Endodermal cell (in vitro differentiated cells): ENCODE measurements around the gene SH3BP4. TPM values are rescaled to one million over a fixed set of nuclear protein-coding genes. Genes with fewer than 3 reads are reported as not detected.

Experiments
- DNase-seq: peaks from one replicate; pipeline ENCODE4 v3.0.0-alpha.2; 2017
- H3K27ac ChIP-seq: 2 replicates; pipeline ENCODE4 v1.5.1; 2013; ENCODE audit warnings: mild to moderate bottlenecking, low read depth, low read length, moderate library complexity
- H3K27me3 ChIP-seq: 2 replicates; pipeline ENCODE4 v1.6.1; 2013; ENCODE audit warnings: mild to moderate bottlenecking, low read length, moderate library complexity; ENCODE audit not compliant: insufficient read depth, control insufficient read depth, poor library complexity, severe bottlenecking
- H3K36me3 ChIP-seq: 2 replicates; pipeline ENCODE4 v1.7.0; 2013; ENCODE audit warnings: mild to moderate bottlenecking, low read length, moderate library complexity; ENCODE audit not compliant: control insufficient read depth, insufficient read depth
- H3K4me1 ChIP-seq: one replicate; pipeline ENCODE4 v1.7.0; 2013; ENCODE audit warnings: low read length; ENCODE audit not compliant: control insufficient read depth, insufficient read depth
- H3K4me3 ChIP-seq: 2 replicates; pipeline ENCODE4 v1.5.1; 2013; ENCODE audit warnings: mild to moderate bottlenecking, low read length, moderate library complexity
- H3K9ac ChIP-seq: 2 replicates; pipeline ENCODE4 v1.6.1; 2013; ENCODE audit warnings: mild to moderate bottlenecking, low read length, moderate library complexity; ENCODE audit not compliant: poor library complexity, severe bottlenecking; ENCODE audit errors: extremely low read depth
- H3K9me3 ChIP-seq: 2 replicates; pipeline ENCODE4 v1.6.1; 2013; ENCODE audit warnings: mild to moderate bottlenecking, low read length, moderate library complexity; ENCODE audit not compliant: control insufficient read depth
- H3K27ac Mint-ChIP-seq: 2 replicates; pipeline ENCODE4 v1.8.0; 2020; ENCODE audit warnings: mixed read lengths
- H3K27me3 Mint-ChIP-seq: 2 replicates; pipeline ENCODE4 v1.8.0; 2021; ENCODE audit warnings: mild to moderate bottlenecking, mixed read lengths; ENCODE audit not compliant: insufficient read depth
- H3K36me3 Mint-ChIP-seq: 2 replicates; pipeline ENCODE4 v1.8.0; 2020; ENCODE audit warnings: low read depth, mixed read lengths
- H3K4me1 Mint-ChIP-seq: 2 replicates; pipeline ENCODE4 v1.8.0; 2020; ENCODE audit warnings: mixed read lengths
- H3K4me3 Mint-ChIP-seq: 2 replicates; pipeline ENCODE4 v1.8.0; 2020; ENCODE audit warnings: mild to moderate bottlenecking, moderate library complexity, mixed read lengths
- H3K9me3 Mint-ChIP-seq: 2 replicates; pipeline ENCODE4 v1.8.0; 2020; ENCODE audit warnings: mild to moderate bottlenecking, mixed read lengths
- WGBS, 2 experiments: methylation state at CpG; one replicate each; pipeline versions ENCODE4 v1.1.5 to v1.1.7; 2013; ENCODE audit warnings: missing lambda C conversion rate in 2 of 2, mixed read lengths in 1 of 2; ENCODE audit not compliant: insufficient coverage in 1 of 2, insufficient read length in 1 of 2; 5-methylcytosine and 5-hydroxymethylcytosine counted together
- total RNA-seq, 2 donors: library from RNA; stranded (reverse); fragmentation: NEBNext Ultra II Directional in 1 of 2; extraction: Animal tissue kit (Norgen Biotek cat#: 25700) in 1 of 2; gene quantifications; 2 replicates in 1 of 2; 3 replicates in 1 of 2; pipeline ENCODE4 v1.2.1, GENCODE V29; 2021
- TF ChIP-seq, protein P1 (sequence below): fragments of 200-600 bp; sonication (generic); conservative IDR thresholded peaks from 2 replicates; pipeline ENCODE4 v1.5.0; 2021; ENCODE audit warnings: antibody characterized with exemption, mild to moderate bottlenecking

Gene SH3BP4
- total RNA-seq, 2 donors from 2014 or later, result 49.1 to 53.4 TPM

DNA sequence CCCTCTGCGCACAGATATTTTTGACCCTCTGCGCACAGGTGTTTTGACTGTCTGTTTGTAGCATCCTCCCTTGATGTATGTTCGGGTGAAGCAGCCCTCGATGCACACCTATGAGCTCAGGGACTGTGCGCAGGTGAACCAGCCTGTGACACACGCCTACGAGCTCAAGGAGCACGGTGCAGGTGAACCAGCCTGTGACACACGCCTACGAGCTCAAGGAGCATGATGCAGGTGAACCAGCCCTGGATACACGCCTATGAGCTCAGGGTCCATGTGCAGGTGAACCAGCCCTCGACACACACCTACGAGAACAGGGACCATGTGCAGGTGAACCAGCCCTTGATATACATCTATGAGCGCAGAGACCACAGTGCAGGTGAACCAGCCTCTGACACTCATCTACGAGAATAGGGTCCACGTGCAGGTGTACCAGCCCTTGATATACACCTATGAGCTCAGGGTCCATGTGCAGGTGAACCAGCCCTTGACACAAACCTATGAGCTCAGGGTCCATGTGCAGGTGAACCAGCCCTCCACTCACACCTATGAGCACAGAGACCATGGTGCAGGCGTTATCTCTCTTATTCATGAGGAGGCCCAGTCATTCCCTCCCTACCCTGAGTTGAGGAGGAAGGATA, 33.9 kb downstream of the SH3BP4 start:
- no peak for DNase-seq
- Mint-ChIP-seq H3K36me3 (peaks cover 25% of the 10 kb centered on the region), H3K9me3 (no peaks in the 10 kb centered on the region), H3K4me3 (no peak overlapping the region), H3K27ac (peak overlapping the region; percentile 87), H3K27me3 (no peaks in the 10 kb centered on the region), H3K4me1 (peaks cover 58% of the 10 kb centered on the region)
- peaks cover 40% of the 10 kb centered on the region for H3K4me1 ChIP-seq
- H3K9me3 ChIP-seq, result no peaks in the 10 kb centered on the region
- H3K9ac ChIP-seq, result no peak overlapping the region
- H3K27ac ChIP-seq, result no peak overlapping the region
- peaks cover 18% of the 10 kb centered on the region for H3K36me3 ChIP-seq
- WGBS, 2 experiments, result 97 to 98% methylated on average over 16 to 17 of the region's 17 CpGs
- H3K27me3 ChIP-seq, result no peaks in the 10 kb centered on the region
- TF ChIP-seq, protein P1, sequence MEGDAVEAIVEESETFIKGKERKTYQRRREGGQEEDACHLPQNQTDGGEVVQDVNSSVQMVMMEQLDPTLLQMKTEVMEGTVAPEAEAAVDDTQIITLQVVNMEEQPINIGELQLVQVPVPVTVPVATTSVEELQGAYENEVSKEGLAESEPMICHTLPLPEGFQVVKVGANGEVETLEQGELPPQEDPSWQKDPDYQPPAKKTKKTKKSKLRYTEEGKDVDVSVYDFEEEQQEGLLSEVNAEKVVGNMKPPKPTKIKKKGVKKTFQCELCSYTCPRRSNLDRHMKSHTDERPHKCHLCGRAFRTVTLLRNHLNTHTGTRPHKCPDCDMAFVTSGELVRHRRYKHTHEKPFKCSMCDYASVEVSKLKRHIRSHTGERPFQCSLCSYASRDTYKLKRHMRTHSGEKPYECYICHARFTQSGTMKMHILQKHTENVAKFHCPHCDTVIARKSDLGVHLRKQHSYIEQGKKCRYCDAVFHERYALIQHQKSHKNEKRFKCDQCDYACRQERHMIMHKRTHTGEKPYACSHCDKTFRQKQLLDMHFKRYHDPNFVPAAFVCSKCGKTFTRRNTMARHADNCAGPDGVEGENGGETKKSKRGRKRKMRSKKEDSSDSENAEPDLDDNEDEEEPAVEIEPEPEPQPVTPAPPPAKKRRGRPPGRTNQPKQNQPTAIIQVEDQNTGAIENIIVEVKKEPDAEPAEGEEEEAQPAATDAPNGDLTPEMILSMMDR, result no peak
- H3K4me3 ChIP-seq, result no peak overlapping the region

GRCh38 chr2:234986390-234986789, 34.6 kb downstream of the SH3BP4 start:
- H3K27me3 ChIP-seq, result no peaks in the 10 kb centered on the region
- peaks cover 36% of the 10 kb centered on the region for H3K4me1 ChIP-seq
- no peaks in the 10 kb centered on the region for H3K9me3 ChIP-seq
- peaks cover 22% of the 10 kb centered on the region for H3K36me3 ChIP-seq
- TF ChIP-seq, protein P1, result no peak
- no peak overlapping the region for H3K27ac ChIP-seq
- Mint-ChIP-seq H3K27ac (peak overlapping the region; percentile 87), H3K4me3 (no peak overlapping the region), H3K4me1 (peaks cover 53% of the 10 kb centered on the region), H3K9me3 (no peaks in the 10 kb centered on the region), H3K27me3 (no peaks in the 10 kb centered on the region), H3K36me3 (peaks cover 28% of the 10 kb centered on the region)
- peak; percentile 69 for DNase-seq
- 74 to 84% methylated on average over 3 to 7 of the region's 7 CpGs for WGBS, 2 experiments
- no peak overlapping the region for H3K4me3 ChIP-seq
- H3K9ac ChIP-seq, result no peak overlapping the region

- H3K27ac Mint-ChIP-seq, result peak overlapping the region; percentile 35
These were observed 35.3 kb downstream of the SH3BP4 start for GRCh38 chr2:234986876-234987720.

More at GRCh38 chr2:234986876-234987720, 35.3 kb downstream of the SH3BP4 start:
- TF ChIP-seq, protein P1, result no peak
- H3K27ac ChIP-seq, result no peak overlapping the region
- no peak overlapping the region for H3K4me3 ChIP-seq
- peaks cover 22% of the 10 kb centered on the region for H3K36me3 ChIP-seq
- H3K9ac ChIP-seq, result no peak overlapping the region
- no peaks in the 10 kb centered on the region for H3K9me3 Mint-ChIP-seq
- H3K27me3 ChIP-seq, result no peaks in the 10 kb centered on the region
- H3K4me3 Mint-ChIP-seq, result no peak overlapping the region
- peaks cover 46% of the 10 kb centered on the region for H3K4me1 Mint-ChIP-seq
- WGBS, 2 experiments, result 93 to 97% methylated on average over 9 to 17 of the region's 17 CpGs
- H3K27me3 Mint-ChIP-seq, result no peaks in the 10 kb centered on the region
- peaks cover 28% of the 10 kb centered on the region for H3K36me3 Mint-ChIP-seq
- H3K4me1 ChIP-seq, result peaks cover 33% of the 10 kb centered on the region
- no peak for DNase-seq
- H3K9me3 ChIP-seq, result no peaks in the 10 kb centered on the region
